Endodermal cell (in vitro differentiated cells): ENCODE results near the gene DGCR8. TPM values are rescaled to one million over a fixed set of nuclear protein-coding genes. Genes with fewer than 3 reads are reported as not detected.

Source experiments
- DNase-seq: peaks from one replicate; pipeline ENCODE4 v3.0.0-alpha.2; 2017
- H3K27ac ChIP-seq: 2 replicates; pipeline ENCODE4 v1.5.1; 2013; ENCODE audit warnings: mild to moderate bottlenecking, low read depth, low read length, moderate library complexity
- H3K27me3 ChIP-seq: 2 replicates; pipeline ENCODE4 v1.6.1; 2013; ENCODE audit warnings: mild to moderate bottlenecking, low read length, moderate library complexity; ENCODE audit not compliant: insufficient read depth, control insufficient read depth, poor library complexity, severe bottlenecking
- H3K36me3 ChIP-seq: 2 replicates; pipeline ENCODE4 v1.7.0; 2013; ENCODE audit warnings: mild to moderate bottlenecking, low read length, moderate library complexity; ENCODE audit not compliant: control insufficient read depth, insufficient read depth
- H3K4me1 ChIP-seq: one replicate; pipeline ENCODE4 v1.7.0; 2013; ENCODE audit warnings: low read length; ENCODE audit not compliant: control insufficient read depth, insufficient read depth
- H3K4me3 ChIP-seq: 2 replicates; pipeline ENCODE4 v1.5.1; 2013; ENCODE audit warnings: mild to moderate bottlenecking, low read length, moderate library complexity
- H3K9ac ChIP-seq: 2 replicates; pipeline ENCODE4 v1.6.1; 2013; ENCODE audit warnings: mild to moderate bottlenecking, low read length, moderate library complexity; ENCODE audit not compliant: poor library complexity, severe bottlenecking; ENCODE audit errors: extremely low read depth
- H3K9me3 ChIP-seq: 2 replicates; pipeline ENCODE4 v1.6.1; 2013; ENCODE audit warnings: mild to moderate bottlenecking, low read length, moderate library complexity; ENCODE audit not compliant: control insufficient read depth
- H3K27ac Mint-ChIP-seq: 2 replicates; pipeline ENCODE4 v1.8.0; 2020; ENCODE audit warnings: mixed read lengths
- H3K27me3 Mint-ChIP-seq: 2 replicates; pipeline ENCODE4 v1.8.0; 2021; ENCODE audit warnings: mild to moderate bottlenecking, mixed read lengths; ENCODE audit not compliant: insufficient read depth
- H3K36me3 Mint-ChIP-seq: 2 replicates; pipeline ENCODE4 v1.8.0; 2020; ENCODE audit warnings: low read depth, mixed read lengths
- H3K4me1 Mint-ChIP-seq: 2 replicates; pipeline ENCODE4 v1.8.0; 2020; ENCODE audit warnings: mixed read lengths
- H3K4me3 Mint-ChIP-seq: 2 replicates; pipeline ENCODE4 v1.8.0; 2020; ENCODE audit warnings: mild to moderate bottlenecking, moderate library complexity, mixed read lengths
- H3K9me3 Mint-ChIP-seq: 2 replicates; pipeline ENCODE4 v1.8.0; 2020; ENCODE audit warnings: mild to moderate bottlenecking, mixed read lengths
- WGBS, 2 experiments: methylation state at CpG; one replicate each; pipeline versions ENCODE4 v1.1.5 to v1.1.7; 2013; ENCODE audit warnings: missing lambda C conversion rate in 2 of 2, mixed read lengths in 1 of 2; ENCODE audit not compliant: insufficient coverage in 1 of 2, insufficient read length in 1 of 2; 5-methylcytosine and 5-hydroxymethylcytosine counted together
- total RNA-seq, 2 donors: library from RNA; stranded (reverse); fragmentation: NEBNext Ultra II Directional in 1 of 2; extraction: Animal tissue kit (Norgen Biotek cat#: 25700) in 1 of 2; gene quantifications; 2 replicates in 1 of 2; 3 replicates in 1 of 2; pipeline ENCODE4 v1.2.1, GENCODE V29; 2021
- TF ChIP-seq, protein P1 (sequence below): fragments of 200-600 bp; sonication (generic); conservative IDR thresholded peaks from 2 replicates; pipeline ENCODE4 v1.5.0; 2021; ENCODE audit warnings: antibody characterized with exemption, mild to moderate bottlenecking

The DGCR8 gene
- total RNA-seq, 2 donors from 2014 or later, result 61.3 to 76.1 TPM

DNA sequence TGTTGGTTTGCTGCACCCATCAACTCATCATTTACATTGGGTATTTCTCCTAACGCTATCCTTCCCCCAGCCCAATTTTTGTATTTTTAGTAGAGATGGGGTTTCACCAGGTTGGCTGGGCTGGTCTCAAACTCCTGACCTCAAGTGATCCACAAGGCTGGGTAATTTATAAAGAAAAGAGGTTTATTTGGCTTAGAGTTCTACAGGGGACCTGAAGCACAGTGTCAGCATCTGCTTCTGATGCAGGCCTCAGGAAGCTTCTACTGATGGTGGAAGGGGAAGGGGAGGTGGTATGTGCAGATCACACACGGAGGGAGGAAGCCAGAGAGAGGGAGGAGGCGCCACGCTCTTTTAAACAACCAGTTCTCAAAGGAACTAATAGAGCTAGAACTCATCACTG lies 33.3 kb upstream of the DGCR8 start:
- Histone ChIP-seq H3K27me3 (no peaks in the 10 kb centered on the region), H3K9me3 (peaks cover 14% of the 10 kb centered on the region), H3K27ac (no peak overlapping the region), H3K4me3 (no peak overlapping the region), H3K36me3 (peaks cover 10% of the 10 kb centered on the region), H3K4me1 (no peaks in the 10 kb centered on the region), H3K9ac (no peak overlapping the region)
- no peak for DNase-seq
- Mint-ChIP-seq H3K4me3 (no peak overlapping the region), H3K4me1 (no peaks in the 10 kb centered on the region), H3K9me3 (peaks cover 17% of the 10 kb centered on the region), H3K27ac (no peak overlapping the region), H3K36me3 (peaks cover 48% of the 10 kb centered on the region), H3K27me3 (no peaks in the 10 kb centered on the region)
- 89 to 100% methylated on average over 1 of the region's 4 CpGs for WGBS, 2 experiments
- TF ChIP-seq, protein P1, sequence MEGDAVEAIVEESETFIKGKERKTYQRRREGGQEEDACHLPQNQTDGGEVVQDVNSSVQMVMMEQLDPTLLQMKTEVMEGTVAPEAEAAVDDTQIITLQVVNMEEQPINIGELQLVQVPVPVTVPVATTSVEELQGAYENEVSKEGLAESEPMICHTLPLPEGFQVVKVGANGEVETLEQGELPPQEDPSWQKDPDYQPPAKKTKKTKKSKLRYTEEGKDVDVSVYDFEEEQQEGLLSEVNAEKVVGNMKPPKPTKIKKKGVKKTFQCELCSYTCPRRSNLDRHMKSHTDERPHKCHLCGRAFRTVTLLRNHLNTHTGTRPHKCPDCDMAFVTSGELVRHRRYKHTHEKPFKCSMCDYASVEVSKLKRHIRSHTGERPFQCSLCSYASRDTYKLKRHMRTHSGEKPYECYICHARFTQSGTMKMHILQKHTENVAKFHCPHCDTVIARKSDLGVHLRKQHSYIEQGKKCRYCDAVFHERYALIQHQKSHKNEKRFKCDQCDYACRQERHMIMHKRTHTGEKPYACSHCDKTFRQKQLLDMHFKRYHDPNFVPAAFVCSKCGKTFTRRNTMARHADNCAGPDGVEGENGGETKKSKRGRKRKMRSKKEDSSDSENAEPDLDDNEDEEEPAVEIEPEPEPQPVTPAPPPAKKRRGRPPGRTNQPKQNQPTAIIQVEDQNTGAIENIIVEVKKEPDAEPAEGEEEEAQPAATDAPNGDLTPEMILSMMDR, result no peak

- H3K4me1 Mint-ChIP-seq, result no peaks in the 10 kb centered on the region
- Histone ChIP-seq H3K27ac (no peak overlapping the region), H3K36me3 (peaks cover 9% of the 10 kb centered on the region), H3K27me3 (no peaks in the 10 kb centered on the region), H3K4me1 (no peaks in the 10 kb centered on the region), H3K9me3 (peaks cover 14% of the 10 kb centered on the region), H3K9ac (no peak overlapping the region), H3K4me3 (no peak overlapping the region)
- WGBS, 2 experiments, result 92 to 94% methylated on average over 5 to 6 of the region's 6 CpGs
- DNase-seq, result no peak
- H3K36me3 Mint-ChIP-seq, result peaks cover 36% of the 10 kb centered on the region
- H3K9me3 Mint-ChIP-seq, result peaks cover 14% of the 10 kb centered on the region
- no peak overlapping the region for H3K4me3 Mint-ChIP-seq
- no peaks in the 10 kb centered on the region for H3K27me3 Mint-ChIP-seq
- no peak overlapping the region for H3K27ac Mint-ChIP-seq
- TF ChIP-seq, protein P1, result no peak
Measured at GRCh38 chr22:20051927-20052308, 28.1 kb upstream of the DGCR8 start.

GRCh38 chr22:20052309-20053259 lies 27.5 kb upstream of the DGCR8 start:
- Mint-ChIP-seq H3K27me3 (no peaks in the 10 kb centered on the region), H3K27ac (no peak overlapping the region), H3K9me3 (peaks cover 14% of the 10 kb centered on the region), H3K4me3 (no peak overlapping the region), H3K36me3 (peaks cover 31% of the 10 kb centered on the region), H3K4me1 (no peaks in the 10 kb centered on the region)
- peaks cover 7% of the 10 kb centered on the region for H3K36me3 ChIP-seq
- no peak overlapping the region for H3K27ac ChIP-seq
- H3K9ac ChIP-seq, result no peak overlapping the region
- TF ChIP-seq, protein P1, result no peak
- 93 to 97% methylated on average over 11 to 26 of the region's 26 CpGs for WGBS, 2 experiments
- no peaks in the 10 kb centered on the region for H3K4me1 ChIP-seq
- no peaks in the 10 kb centered on the region for H3K27me3 ChIP-seq
- no peak for DNase-seq
- peaks cover 14% of the 10 kb centered on the region for H3K9me3 ChIP-seq
- no peak overlapping the region for H3K4me3 ChIP-seq
